DND-41 (cell line): ENCODE measurements around the gene JUN.

Experiments used
- ATAC-seq: fragments of 200-7000 bp; cut with Tn5 transposase; 3 replicates; pipeline ENCODE4 v1.9.1; 2021; ENCODE audit warnings: low read depth; ENCODE audit not compliant: insufficient read depth
- DNase-seq: peaks from one replicate; pipeline ENCODE4 v3.0.0-alpha.2; 2020
- H2AFZ ChIP-seq: 2 replicates; pipeline ENCODE4 v1.6.0; 2012; ENCODE audit warnings: low read depth, low read length
- H3K27ac ChIP-seq: 2 replicates; pipeline ENCODE4 v1.5.1; 2012; ENCODE audit warnings: low read length, inconsistent platforms
- H3K27me3 ChIP-seq: fragments of 200-600 bp; sonication (generic); 2 replicates; pipeline ENCODE4 v1.6.0; 2012; ENCODE audit warnings: low read length, mild to moderate bottlenecking, inconsistent platforms; ENCODE audit not compliant: insufficient read depth, poor library complexity
- H3K36me3 ChIP-seq: 2 replicates; pipeline ENCODE4 v1.5.1; 2012; ENCODE audit warnings: low read length, inconsistent platforms; ENCODE audit not compliant: insufficient read depth
- H3K4me1 ChIP-seq: 2 replicates; pipeline ENCODE4 v1.5.1; 2012; ENCODE audit warnings: mild to moderate bottlenecking, low read length; ENCODE audit not compliant: insufficient read depth
- H3K4me2 ChIP-seq: 2 replicates; pipeline ENCODE4 v1.6.0; 2012; ENCODE audit warnings: mild to moderate bottlenecking, moderate library complexity, low read length, inconsistent platforms; ENCODE audit not compliant: insufficient read depth
- H3K4me3 ChIP-seq, 2 experiments: fragments of 200-600 bp in 1 of 2; shearing (Covaris generic) in 1 of 2; 2 replicates each; pipeline ENCODE4 v1.5.1; 2012 to 2016; ENCODE audit warnings: inconsistent platforms in 2 of 2, low read length in 2 of 2, mild to moderate bottlenecking in 2 of 2, low read depth in 1 of 2, moderate library complexity in 1 of 2
- H3K79me2 ChIP-seq: 2 replicates; pipeline ENCODE4 v1.6.0; 2012; ENCODE audit warnings: low read length, inconsistent platforms; ENCODE audit not compliant: insufficient read depth
- H3K9ac ChIP-seq: 2 replicates; pipeline ENCODE4 v1.6.0; 2012; ENCODE audit warnings: low read depth, mild to moderate bottlenecking, inconsistent platforms, low read length, moderate library complexity
- H3K9me3 ChIP-seq: 2 replicates; pipeline ENCODE4 v1.5.1; 2012; ENCODE audit warnings: low read length, moderate library complexity, mild to moderate bottlenecking, inconsistent platforms; ENCODE audit not compliant: insufficient read depth, severe bottlenecking
- H4K20me1 ChIP-seq: 2 replicates; pipeline ENCODE4 v1.6.0; 2012; ENCODE audit warnings: low read length; ENCODE audit not compliant: insufficient read depth
- CTCF ChIP-seq: IDR thresholded peaks from 2 replicates; pipeline ENCODE4 v1.5.1; 2012; ENCODE audit warnings: borderline replicate concordance, low read length, moderate library complexity, mild to moderate bottlenecking; ENCODE audit not compliant: poor library complexity, severe bottlenecking; ENCODE audit errors: extremely low read depth
- EZH2 ChIP-seq: IDR thresholded peaks from 3 replicates; pipeline ENCODE4 v1.6.1; 2012; ENCODE audit warnings: borderline replicate concordance, low read depth, mild to moderate bottlenecking, moderate library complexity, low read length, inconsistent platforms; ENCODE audit not compliant: severe bottlenecking

JUN gene

GRCh38 chr1:58791106-58791505 lies 7.3 kb upstream of the JUN start:
- Histone ChIP-seq H3K4me3 (no peak overlapping the region), H3K9ac (no peak overlapping the region), H3K9me3 (no peaks in the 10 kb centered on the region), H3K4me1 (0 out of 2 replicates have a peak, but pooled peaks cover under 1% of the 10 kb centered on the region), H4K20me1 (no peaks in the 10 kb centered on the region), H3K27me3 (no peaks in the 10 kb centered on the region), H3K79me2 (no peaks in the 10 kb centered on the region), H3K27ac (no peak overlapping the region), H2AFZ (no peak overlapping the region), H3K36me3 (no peaks in the 10 kb centered on the region), H3K4me2 (no peak overlapping the region)
- ATAC-seq (no peak), DNase-seq (no peak)
- TF ChIP-seq EZH2, result no peak
- no peak for TF ChIP-seq CTCF

GRCh38 chr1:58789996-58790660 lies 6.3 kb upstream of the JUN start:
- Histone ChIP-seq H3K79me2 (no peaks in the 10 kb centered on the region), H3K27ac (no peak overlapping the region), H3K4me2 (no peak overlapping the region), H3K9me3 (no peaks in the 10 kb centered on the region), H3K4me1 (peaks cover 10% of the 10 kb centered on the region), H3K27me3 (no peaks in the 10 kb centered on the region), H3K9ac (no peak overlapping the region), H3K4me3 (no peak overlapping the region), H2AFZ (no peak overlapping the region), H4K20me1 (no peaks in the 10 kb centered on the region), H3K36me3 (no peaks in the 10 kb centered on the region)
- TF ChIP-seq EZH2, result no peak
- no peak for TF ChIP-seq CTCF
- no peak for ATAC-seq
- no peak for DNase-seq

GRCh38 chr1:58789322-58789856 lies 5.5 kb upstream of the JUN start:
- Histone ChIP-seq H3K79me2 (no peaks in the 10 kb centered on the region), H3K4me2 (no peak overlapping the region), H3K36me3 (no peaks in the 10 kb centered on the region; the same call in 1 of the 2 replicates), H2AFZ (no peak overlapping the region), H3K4me3 (no peak overlapping the region), H3K27ac (no peak overlapping the region), H3K27me3 (no peaks in the 10 kb centered on the region), H3K9me3 (no peaks in the 10 kb centered on the region), H4K20me1 (no peaks in the 10 kb centered on the region), H3K4me1 (peaks cover 16% of the 10 kb centered on the region), H3K9ac (no peak overlapping the region)
- no peak for TF ChIP-seq CTCF
- no peak for DNase-seq
- ATAC-seq, result no peak
